ENCODE measurements around the gene BEND5.

Gene BEND5

DNA sequence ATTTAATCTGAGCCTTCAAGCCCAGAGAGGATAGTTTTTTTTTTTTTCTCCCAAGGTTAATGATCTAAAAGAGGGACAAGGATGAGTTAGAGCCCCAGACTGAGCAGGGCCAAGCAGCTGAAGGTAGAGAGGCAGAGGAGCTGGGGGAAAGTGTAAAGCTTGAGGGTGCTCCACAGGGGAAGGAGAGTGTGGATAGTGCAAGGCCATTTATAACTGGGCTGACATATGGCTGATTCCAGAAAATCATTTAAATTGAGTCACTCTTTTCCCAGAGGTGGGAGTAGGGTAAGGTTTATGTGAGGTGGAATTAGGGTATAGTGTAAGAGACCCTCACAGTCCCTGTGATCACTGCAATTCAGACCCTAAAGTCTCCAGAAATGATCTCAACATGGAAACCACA lies 55.8 kb downstream of the BEND5 start:
- DNase-seq (ENCODE audit: low spot score) = no peak

DNA sequence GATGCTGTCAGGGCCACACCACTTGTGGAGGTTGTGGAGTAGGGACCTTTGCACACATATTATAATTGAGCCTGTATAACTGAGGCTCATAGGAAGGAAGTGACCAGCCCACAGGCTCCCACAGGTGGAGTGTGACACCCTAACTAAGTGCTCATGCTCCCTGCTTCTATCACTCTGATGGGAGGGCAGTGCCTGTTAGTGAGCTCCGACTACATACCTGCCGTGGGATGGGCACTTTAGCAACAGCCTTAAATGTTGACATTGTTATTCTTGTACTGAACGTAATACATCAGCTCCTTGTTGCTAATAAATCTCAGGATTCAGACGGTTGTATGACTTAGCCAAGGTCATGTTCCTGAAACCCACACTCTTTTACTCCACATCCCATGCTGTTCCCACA lies 58.0 kb downstream of the BEND5 start:
- DNase-seq (ENCODE audit: low spot score) = no peak

DNA sequence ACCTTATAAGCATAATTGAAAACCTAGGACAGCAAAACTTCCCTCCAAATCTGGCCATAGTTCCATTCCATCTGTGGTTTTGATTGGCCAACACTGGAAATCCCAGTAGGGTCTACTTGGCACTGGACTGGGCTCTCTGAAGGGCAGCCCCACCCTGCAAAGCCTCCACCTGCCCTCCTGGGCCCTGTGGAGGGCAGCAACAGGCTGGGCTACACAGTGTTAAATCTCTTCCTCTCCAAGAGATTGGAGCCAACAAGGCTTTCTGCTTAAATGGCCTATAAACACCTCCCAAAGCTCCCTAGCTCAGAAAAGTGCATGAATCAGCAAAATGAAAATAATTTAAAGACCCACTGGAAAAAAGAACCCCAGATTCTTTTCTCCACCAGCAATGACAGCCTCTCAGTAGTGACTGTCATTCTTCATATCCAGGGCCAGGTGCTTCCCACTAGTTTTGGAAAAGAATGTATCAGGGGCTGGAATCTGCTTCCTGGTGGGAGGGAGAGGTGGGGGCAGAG lies 58.5 kb downstream of the BEND5 start:
- DNase-seq (ENCODE audit: low spot score) = no peak

DNA sequence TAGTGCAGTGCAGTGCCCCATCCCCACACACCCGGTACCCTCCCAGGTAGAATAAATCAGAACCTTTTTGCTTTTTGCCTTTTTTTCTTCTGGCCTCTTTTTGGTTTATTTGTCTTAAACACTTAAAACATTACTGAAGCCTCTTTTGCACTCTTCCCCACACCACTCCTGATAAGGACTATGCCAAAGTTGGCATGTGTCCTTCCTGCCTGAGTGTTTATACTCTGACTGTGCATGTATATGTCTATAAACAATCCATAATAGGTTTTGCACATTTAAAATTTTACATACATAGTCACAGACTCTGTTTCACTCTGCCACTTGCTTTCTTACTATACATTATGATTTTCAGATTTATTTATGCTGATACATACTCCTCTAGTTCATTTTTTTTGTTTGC lies 59.6 kb downstream of the BEND5 start:
- no peak for DNase-seq (ENCODE audit: low spot score)

DNA sequence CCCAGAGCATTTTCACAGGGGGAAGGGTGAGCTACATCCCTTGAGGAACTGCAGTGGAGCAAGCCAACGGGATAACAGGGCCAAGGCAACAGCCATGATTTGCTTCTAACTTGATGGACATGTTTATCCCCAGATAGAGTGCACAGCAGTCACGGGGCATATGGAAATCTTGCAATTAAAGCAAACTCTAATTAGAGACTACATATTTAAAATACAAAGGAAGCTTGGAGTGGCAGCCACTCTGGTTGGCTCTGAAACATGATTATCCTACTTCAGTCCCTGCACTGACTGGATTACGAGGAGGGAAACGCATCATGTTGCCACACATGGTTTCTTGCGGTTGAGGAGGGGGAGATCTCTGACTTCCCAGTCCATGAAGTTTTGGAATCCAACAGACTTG lies 60.8 kb downstream of the BEND5 start:
- no peak for DNase-seq (ENCODE audit: low spot score)

DNA sequence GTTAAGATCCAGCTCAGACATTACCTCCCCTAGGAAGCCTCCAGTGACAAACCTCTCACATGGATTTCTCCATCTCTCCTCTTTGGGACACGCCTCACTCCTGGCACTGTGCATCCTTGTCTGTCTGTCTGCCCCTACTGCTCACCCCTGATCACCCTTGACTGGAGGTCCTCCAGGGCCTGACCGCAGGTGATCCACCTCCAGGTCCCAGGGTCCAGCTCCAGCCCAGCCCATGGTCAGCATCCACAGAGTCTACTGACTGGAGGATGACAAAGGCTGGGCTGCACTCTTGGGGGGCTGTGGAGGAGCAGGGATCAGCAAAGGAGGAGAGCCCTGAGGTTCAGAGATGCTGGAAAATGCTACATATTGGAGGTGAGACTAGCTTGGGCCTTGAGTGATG lies 65.8 kb downstream of the BEND5 start:
- no peak for DNase-seq (ENCODE audit: low spot score)

DNA sequence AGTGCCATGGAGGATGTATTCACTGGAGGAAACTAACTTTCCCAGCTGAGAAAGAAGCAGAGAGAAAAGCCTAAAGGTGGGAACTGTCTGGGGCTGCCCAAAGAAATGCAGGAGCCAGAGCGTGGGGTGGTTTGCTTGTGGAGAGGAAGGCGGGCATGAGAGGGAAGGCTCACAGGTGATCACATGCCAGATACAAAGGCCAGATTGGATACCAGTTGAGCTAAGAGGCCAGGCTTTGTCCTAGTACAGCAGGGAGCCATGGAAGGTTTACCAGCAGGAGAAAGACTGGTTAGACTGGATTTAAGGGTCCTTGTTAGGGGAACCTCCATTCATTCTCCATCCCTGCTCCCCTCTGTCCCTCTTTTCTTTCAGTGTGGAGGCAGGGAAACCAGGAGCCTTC lies 66.4 kb downstream of the BEND5 start:
- no peak for DNase-seq (ENCODE audit: low spot score)

DNA sequence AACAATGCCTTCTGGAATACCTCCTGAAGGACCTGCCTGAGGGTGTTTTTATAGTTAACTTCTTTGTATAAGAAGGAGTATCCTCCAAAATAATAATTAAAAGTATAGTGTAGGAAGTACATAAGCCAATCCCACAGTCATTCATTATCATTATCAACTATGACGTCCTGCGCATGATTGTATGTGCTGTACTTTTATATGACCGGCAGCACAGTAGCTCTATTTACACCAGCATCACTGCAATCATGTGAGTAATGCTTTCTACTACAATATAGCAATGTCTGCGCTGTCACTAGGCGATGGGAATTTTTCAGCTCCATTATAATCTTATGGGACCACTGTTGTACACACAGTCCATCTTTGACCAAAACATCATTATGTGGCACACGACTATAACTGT lies 72.0 kb downstream of the BEND5 start:
- no peak for DNase-seq (ENCODE audit: low spot score)

DNA sequence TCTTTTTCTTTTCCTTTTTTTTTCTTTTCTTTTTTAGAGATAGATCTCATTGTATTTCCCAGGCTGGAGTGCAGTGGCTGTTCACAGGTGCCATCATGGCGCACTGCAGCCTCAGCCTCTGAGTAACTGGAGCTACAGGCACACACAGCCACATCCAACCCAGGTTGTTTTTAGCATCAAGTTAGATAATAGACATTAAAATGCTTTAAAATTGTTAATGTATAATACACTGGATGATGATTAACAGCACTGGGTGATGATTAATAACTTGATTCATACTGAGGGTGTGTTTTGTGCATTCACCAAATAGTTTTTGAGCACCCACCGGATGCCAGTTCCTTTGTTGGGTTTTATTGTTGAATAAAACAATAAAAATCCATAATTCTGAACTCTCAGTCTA lies 75.2 kb downstream of the BEND5 start:
- DNase-seq (ENCODE audit: low spot score) = no peak

DNA sequence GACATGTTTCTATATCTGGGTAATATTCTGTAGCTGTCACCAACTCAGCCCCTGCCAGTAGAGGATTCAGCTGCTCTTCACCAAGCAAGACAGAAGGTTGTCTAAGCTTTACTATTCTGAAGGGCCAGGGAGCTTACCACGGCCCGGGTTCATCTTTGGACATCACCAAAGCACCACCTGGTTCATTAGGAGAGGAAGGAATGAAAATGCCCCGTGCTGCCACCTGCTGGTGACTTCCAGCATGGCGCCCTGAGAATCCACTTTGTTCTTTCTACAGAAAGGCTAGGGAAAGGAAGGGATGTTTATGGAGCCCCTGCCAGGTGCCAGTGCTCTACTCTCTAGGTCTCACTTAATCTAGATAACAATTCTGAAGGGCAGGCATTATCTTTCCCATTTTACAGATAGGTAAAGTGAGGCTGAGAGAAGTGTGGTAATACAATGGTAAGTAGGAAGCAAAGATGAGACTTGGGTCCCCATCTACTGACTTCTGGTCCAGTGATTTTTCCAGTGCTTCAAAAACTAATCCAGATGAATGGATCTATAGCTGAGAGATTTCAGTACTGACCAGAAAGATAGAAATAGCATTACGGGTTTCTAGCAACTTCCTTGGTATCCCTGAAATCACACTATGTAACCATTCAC lies 79.5 kb downstream of the BEND5 start:
- DNase-seq (ENCODE audit: low spot score) = peak; percentile 41

DNA sequence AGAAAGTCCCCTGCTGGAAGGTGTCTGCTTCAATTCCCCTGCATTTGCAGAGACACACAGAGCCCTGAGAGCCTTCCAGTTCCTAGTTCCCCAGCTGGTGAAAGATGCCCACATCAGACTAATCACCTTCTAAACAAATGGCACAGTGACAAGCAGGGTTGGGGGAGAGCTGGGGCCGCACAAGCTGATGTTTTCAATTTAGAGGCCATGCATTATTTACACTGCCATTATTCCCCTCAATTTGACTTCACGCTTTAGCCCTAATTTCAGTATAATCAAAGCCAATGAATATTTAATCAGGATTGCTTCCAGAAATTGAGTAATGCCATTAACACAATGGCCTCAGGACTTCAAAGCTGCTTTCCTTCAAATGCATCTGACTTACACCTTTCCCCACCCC lies 81.5 kb downstream of the BEND5 start:
- DNase-seq (ENCODE audit: low spot score) = no peak

DNA sequence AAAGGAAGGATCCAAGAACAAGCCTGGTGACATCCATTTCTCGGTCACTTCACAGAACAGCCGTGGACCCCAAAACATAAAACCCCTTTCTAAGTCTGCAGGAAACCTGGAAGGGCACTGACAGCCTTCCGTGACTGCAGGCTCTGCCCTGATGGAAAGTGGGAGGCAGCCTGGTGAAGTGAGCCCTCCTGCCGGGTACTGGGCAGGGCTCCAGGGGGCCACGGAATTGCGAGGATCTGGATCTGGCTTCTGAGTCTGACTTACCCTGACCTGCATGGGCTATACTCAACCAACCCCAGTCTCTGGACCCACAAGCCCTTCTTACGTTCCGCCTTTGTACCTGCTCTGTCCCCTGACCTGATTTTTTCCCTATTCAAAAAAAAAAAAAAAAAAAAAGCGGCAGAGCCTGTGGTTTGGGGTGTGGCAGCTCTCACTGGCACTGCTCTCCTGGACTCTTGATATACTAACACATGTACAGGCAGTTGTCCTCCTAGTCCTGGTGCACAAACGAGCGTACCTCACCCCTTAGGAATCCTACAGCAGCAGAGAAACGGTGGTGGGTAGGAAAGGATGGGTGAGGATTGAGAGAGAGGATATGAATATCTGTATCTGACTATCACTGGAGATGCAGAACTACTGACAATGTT lies 82.9 kb downstream of the BEND5 start:
- no peak for DNase-seq (ENCODE audit: low spot score)

DNA sequence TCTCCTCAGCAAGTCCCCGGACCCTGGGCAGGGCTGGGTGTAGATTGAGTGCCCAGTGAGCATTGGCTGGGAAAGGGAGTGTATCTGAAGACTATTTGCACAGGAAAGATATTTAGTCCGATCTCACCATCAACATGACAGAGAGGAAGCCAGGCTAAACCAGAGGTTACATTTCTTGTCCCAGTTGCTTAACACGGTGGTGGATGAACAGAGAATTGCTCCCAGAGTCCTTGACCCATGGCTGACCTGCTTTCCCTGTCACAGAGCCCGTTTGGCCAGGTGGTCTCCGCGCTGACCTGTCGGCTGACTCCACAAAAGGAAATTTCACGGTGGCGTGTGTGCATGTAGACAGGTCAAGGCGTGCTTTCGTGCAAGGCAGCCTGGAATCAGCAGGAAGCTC lies 83.5 kb downstream of the BEND5 start:
- no peak for DNase-seq (ENCODE audit: low spot score)

DNA sequence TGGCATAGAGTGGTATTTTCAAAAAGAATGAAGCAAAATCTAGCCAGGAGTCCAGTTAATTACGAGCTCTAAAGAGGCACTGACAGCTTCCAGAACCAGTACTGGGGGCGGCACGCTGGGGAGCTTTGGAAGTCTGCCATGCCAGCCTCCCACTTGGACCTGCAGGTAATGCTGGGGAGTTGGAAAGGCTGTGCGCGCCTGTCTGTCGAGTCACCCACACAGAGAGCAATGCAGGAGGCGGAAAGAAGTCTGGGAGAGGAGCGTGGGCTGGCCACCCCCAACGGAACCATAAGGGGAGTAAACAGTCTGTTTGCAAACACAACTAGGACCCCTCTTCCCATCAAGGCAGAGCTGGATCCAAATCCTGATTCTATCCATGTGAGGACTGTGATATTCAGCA lies 84.5 kb downstream of the BEND5 start:
- DNase-seq (ENCODE audit: low spot score) = no peak

DNA sequence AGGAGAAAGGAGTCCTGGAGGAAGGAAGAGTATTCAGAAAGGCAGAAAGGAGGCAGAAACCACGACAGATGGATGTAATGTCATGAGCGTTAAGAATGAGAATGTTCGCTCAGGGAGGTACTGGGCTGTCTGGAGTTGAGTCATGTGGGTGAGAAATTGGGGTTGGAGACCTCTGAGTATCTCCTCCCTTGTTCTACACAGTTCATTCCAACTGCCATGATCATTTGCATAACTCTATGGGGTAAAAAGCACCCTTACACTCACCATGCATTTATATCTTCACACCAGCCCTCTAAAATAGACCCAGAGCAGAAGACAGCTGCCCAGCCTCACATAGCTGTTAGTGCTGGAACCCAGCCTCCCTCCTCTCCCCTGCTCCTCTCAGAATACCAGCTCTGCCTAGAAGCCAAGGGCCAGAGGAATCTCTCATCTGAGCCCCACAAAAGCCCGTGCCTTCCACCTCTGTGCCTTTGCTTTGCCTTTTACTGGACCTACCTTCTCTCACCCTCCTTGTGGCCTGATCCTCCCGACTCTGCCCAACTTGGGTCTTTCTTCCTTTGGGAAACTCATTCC lies 85.2 kb downstream of the BEND5 start:
- DNase-seq (ENCODE audit: low spot score) = no peak

DNA sequence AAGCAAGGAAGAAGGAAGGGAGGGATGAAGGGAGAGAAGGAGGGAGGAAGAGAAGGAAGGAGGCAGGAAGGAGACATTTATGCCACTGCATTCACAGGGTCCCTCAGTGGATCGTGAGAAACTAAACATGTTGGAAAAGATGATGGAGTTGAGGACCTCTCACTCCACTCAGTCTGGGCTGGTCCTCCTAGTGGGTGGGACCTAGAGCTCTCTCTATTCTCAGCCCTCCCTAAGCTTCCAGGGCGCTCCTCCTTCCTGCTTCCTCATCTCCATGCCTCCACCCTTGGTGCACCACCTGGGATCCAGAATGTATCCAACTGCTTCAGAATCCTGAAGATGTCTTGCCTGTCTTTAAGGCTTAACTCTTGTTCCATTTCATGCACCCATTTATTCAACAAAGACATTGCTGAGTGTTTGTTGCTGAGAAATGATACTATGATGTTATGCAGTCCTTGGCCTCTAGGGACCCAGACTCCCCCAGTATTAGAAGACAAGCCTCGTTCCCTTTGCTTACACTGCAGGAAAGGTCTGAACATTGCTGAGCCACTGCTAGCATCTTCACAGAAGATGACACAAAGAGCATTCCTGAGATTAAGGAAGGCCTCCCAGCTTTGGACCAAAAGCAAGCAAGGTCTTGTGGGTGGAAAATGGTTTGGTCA lies 88.5 kb downstream of the BEND5 start:
- DNase-seq (ENCODE audit: low spot score) = no peak

DNA sequence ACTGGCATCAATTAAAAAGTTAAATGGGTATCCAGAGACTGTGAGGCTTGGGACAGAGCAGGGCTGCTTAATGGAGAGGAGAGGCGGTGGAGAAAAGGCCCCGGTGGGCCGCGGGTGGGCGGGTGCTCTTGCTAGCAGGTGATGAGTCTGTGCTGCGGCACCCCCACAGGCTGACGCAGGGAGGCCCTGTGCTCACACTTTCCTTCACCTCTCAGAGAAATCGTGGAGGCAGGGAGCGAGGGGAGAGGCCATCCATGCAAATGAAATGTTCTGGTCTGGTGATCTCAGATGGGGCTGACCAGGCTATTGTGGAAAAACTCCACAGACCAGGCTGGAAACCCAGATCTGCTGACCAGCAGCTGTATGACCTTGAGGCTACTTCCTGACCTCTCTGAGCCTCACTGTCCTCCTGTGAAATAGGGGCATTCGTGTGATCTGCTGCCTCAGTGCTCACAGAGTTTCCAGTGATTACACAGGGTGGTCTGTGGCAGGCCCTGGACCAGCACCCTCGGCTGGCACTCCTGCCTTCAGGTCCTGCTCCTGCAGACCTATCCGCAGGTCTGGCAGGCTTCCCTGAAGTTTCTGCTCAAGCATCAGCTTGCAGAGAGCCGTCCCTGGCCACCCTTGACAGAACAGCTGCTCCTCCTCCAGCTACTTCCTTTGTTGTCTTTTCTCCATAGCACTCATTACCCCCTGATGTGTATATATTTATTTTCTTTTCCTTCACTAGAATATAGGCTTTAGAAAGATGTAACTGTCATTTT lies 89.2 kb downstream of the BEND5 start:
- no peak for DNase-seq (ENCODE audit: low spot score)

DNA sequence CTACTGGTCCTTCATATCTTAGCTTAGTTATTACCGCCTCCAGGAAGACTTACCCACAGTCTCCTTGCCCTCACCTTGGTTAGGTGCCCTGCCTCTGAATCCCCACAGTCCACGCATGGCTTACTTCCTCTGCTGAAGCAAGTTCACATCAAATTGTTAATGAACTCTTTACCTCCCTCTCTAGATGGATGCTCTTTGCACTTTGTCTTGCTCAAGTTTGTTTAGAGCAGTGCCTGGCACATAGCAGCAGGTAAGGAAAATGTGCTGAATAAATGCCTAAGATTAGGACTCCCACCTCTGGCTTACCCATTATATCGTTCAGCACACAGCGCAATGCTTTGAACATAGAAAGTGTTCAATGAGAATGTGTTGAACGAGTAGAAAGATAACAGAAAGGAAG lies 90.5 kb downstream of the BEND5 start:
- no peak for DNase-seq (ENCODE audit: low spot score)

DNA sequence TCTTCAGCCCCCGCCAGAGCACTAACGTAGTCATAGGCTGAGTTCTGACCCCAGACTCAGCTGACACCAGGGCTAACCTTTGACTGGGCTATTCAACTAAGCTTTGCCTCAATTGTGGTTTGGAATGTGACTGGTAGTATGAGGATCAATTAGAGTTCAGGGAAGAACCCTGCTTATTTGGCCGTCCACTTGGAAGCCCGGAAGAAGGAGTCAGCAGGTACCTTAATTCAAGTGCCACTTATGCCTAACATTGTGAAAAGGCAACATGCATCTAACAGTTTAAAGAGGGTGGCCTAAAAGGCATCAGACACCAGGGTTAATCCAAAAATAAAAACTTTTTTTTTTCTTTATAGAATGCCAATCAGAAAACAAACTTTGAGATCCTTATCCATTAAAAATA lies 92.3 kb downstream of the BEND5 start:
- DNase-seq (ENCODE audit: low spot score) = no peak

DNA sequence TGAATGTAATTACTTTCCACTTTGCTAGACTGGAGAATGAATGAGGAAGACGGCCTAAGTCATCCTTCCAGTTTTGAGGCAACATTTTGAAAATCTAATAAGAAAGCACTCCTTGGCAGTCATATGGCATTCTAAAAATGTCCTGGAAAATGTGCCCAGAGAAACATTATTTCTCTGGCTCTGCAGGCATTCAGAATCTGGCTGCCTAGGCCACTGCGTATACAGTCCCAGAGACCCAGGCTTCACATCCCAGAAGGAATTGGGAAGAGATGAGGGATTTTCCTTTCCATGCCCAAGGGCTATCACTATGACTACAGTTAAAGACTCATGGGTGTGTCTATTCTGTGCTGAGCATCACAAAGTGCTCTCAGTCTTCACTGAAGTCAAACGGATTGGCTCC lies 92.9 kb downstream of the BEND5 start:
- no peak for DNase-seq (ENCODE audit: low spot score)

DNA sequence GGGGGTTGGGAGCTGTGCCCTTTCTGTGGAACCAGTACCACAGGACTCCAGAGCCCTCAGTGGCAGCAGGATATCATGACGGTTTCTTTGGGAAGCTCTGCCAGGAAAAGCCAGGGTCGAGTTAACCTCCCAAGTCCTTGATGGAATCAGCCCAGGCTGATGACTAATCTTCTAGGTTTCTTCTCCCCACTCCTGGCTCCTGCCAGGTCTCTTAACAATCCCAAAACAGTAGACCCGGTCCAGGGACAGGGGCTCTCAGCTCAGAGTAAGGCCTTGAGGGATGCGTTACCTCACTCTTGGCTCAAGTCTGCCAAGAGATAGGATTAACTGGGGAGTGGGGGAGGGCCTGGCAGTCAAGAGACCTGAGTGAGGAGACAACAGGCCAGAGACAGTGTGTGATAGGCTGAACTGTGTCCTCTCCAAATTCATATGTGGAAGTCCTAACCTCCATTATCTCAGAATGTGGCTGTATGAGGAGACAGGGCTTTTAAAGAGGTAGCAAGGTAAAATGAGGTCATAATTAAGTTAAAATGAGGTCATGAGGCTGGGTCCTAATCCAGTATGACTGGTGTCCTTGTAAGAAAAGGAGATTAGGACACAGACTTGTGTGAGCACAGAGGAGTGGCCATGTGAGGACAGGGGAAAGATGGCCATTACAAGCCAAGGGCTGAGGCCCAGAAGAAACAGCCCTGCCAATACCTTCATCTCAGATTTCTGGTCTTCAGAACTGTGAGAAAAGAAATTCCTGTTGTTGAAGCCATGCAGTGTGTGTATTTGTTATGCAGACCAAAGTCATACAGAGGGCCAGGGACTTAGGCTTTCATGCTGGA lies 95.0 kb downstream of the BEND5 start:
- no peak for DNase-seq (ENCODE audit: low spot score)
